ENCODE data around the gene MYO1A.

Gene MYO1A

GRCh38 chr12:56980941-56981530 is 68.9 kb downstream of the MYO1A start:
- Histone ChIP-seq H3K9me3 (ENCODE audit: insufficient read depth, low read length) (no peaks in the 10 kb centered on the region), H3K79me2 (ENCODE audit: insufficient read depth, low read length) (no peaks in the 10 kb centered on the region), H3K4me3 (ENCODE audit: insufficient read depth, low read length, poor library complexity, severe bottlenecking) (no peak overlapping the region), H2AFZ (ENCODE audit: low read depth, low read length, severe bottlenecking) (no peak overlapping the region), H4K20me1 (ENCODE audit: low read depth, low read length) (no peaks in the 10 kb centered on the region), H3K4me2 (ENCODE audit: low read depth, low read length, poor library complexity, severe bottlenecking) (no peak overlapping the region), H3K27ac (ENCODE audit: low read depth, low read length) (no peak overlapping the region), H3K27me3 (ENCODE audit: low read length) (no peaks in the 10 kb centered on the region), H3K36me3 (ENCODE audit: low read length) (no peaks in the 10 kb centered on the region), H3F3A (ENCODE audit: insufficient read depth) (no peaks in the 10 kb centered on the region), H3K9ac (ENCODE audit: low read length) (no peak overlapping the region), H3K9me2 (replicated peaks; ENCODE audit: insufficient read depth, low read length) (no peaks in the 10 kb centered on the region)
- no peak for TF ChIP-seq EZH2phosphoT487 (conservative IDR thresholded peaks at IDR 0.05; ENCODE audit: low read length)
- no peak for TF ChIP-seq CTCF (IDR thresholded peaks at IDR 0.05; ENCODE audit: insufficient read depth, low read length, poor library complexity, severe bottlenecking)

- Histone ChIP-seq H3K9ac (ENCODE audit: low read length) (no peak overlapping the region), H3K4me2 (ENCODE audit: low read depth, low read length, poor library complexity, severe bottlenecking) (no peak overlapping the region), H3F3A (ENCODE audit: insufficient read depth) (no peaks in the 10 kb centered on the region), H3K4me3 (ENCODE audit: insufficient read depth, low read length, poor library complexity, severe bottlenecking) (no peak overlapping the region), H3K36me3 (ENCODE audit: low read length) (no peaks in the 10 kb centered on the region), H2AFZ (ENCODE audit: low read depth, low read length, severe bottlenecking) (no peak overlapping the region), H3K9me3 (ENCODE audit: insufficient read depth, low read length) (no peaks in the 10 kb centered on the region), H4K20me1 (ENCODE audit: low read depth, low read length) (no peaks in the 10 kb centered on the region), H3K27ac (ENCODE audit: low read depth, low read length) (no peak overlapping the region), H3K9me2 (replicated peaks; ENCODE audit: insufficient read depth, low read length) (no peaks in the 10 kb centered on the region), H3K27me3 (ENCODE audit: low read length) (no peaks in the 10 kb centered on the region), H3K79me2 (ENCODE audit: insufficient read depth, low read length) (no peaks in the 10 kb centered on the region)
- no peak for TF ChIP-seq CTCF (IDR thresholded peaks at IDR 0.05; ENCODE audit: insufficient read depth, low read length, poor library complexity, severe bottlenecking)
- TF ChIP-seq EZH2phosphoT487 (conservative IDR thresholded peaks at IDR 0.05; ENCODE audit: low read length): no peak
These were observed 69.7 kb downstream of the MYO1A start for GRCh38 chr12:56980268-56980667.

GRCh38 chr12:56979628-56980027 is 70.3 kb downstream of the MYO1A start:
- Histone ChIP-seq H2AFZ (ENCODE audit: low read depth, low read length, severe bottlenecking) (no peak overlapping the region), H4K20me1 (ENCODE audit: low read depth, low read length) (no peaks in the 10 kb centered on the region), H3K79me2 (ENCODE audit: insufficient read depth, low read length) (no peaks in the 10 kb centered on the region), H3K36me3 (ENCODE audit: low read length) (no peaks in the 10 kb centered on the region), H3K9ac (ENCODE audit: low read length) (no peak overlapping the region), H3K27ac (ENCODE audit: low read depth, low read length) (no peak overlapping the region), H3F3A (ENCODE audit: insufficient read depth) (no peaks in the 10 kb centered on the region), H3K9me3 (ENCODE audit: insufficient read depth, low read length) (no peaks in the 10 kb centered on the region), H3K27me3 (ENCODE audit: low read length) (no peaks in the 10 kb centered on the region), H3K9me2 (replicated peaks; ENCODE audit: insufficient read depth, low read length) (no peaks in the 10 kb centered on the region), H3K4me3 (ENCODE audit: insufficient read depth, low read length, poor library complexity, severe bottlenecking) (no peak overlapping the region), H3K4me2 (ENCODE audit: low read depth, low read length, poor library complexity, severe bottlenecking) (no peak overlapping the region)
- no peak for TF ChIP-seq EZH2phosphoT487 (conservative IDR thresholded peaks at IDR 0.05; ENCODE audit: low read length)
- no peak for TF ChIP-seq CTCF (IDR thresholded peaks at IDR 0.05; ENCODE audit: insufficient read depth, low read length, poor library complexity, severe bottlenecking)
